Lower leg skin (tissue), 3 donors: ENCODE results near the gene NMU.

Experiments
- CTCF ChIP-seq, 3 donors: fragments of 450-650 bp; IDR thresholded peaks; one replicate each; pipeline ENCODE4 v1.5.1; 2016; ENCODE audit warnings: antibody characterized with exemption in 3 of 3, mild to moderate bottlenecking in 3 of 3, moderate library complexity in 2 of 3
- POLR2A ChIP-seq, 2 donors: fragments of 450-650 bp; IDR thresholded peaks; one replicate each; pipeline ENCODE4 v1.6.1; 2016 to 2017; ENCODE audit warnings: antibody characterized with exemption in 2 of 2, mild to moderate bottlenecking in 1 of 2, moderate library complexity in 1 of 2

GRCh38 chr4:55546756-55547465 is 89.2 kb downstream of the NMU start, which contains the start of gene CLOCK:
- TF ChIP-seq CTCF (IDR thresholded peaks at IDR 0.05) (no peak), POLR2A (IDR thresholded peaks at IDR 0.05) (no peak)
